ENCODE results near the gene SFXN5.
"Not testable (repeated sequence)": the region's sequence is repeated elsewhere in the genome, so short reads cannot be mapped to it uniquely, and the experiment has no call there.

The SFXN5 gene

GRCh38 chr2:73100956-73101355 lies 29.4 kb upstream of the SFXN5 start:
- no peak for DNase-seq

- no peak for DNase-seq
These were observed 28.0 kb upstream of the SFXN5 start for GRCh38 chr2:73099486-73099885.

DNA sequence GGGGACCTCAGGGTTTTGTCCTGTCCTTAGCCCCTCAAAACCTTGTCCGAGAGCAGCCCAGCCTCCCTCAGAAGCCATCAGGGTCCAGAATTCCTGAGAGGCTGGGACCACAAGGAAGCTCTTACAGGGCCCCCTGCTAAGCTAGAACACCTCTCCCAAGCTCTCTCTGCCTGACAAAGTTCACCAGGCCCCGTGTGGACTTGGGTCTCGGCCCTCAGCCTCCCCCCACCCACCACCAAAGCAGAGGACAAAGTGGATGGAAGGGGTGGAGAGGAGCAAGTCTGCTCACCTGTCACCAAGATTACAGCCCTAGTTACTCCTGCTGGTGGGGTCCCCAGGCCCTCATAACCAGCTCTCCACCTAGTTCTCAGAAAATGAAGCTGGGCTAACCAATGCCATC lies 24.4 kb upstream of the SFXN5 start:
- no peak for DNase-seq

DNA sequence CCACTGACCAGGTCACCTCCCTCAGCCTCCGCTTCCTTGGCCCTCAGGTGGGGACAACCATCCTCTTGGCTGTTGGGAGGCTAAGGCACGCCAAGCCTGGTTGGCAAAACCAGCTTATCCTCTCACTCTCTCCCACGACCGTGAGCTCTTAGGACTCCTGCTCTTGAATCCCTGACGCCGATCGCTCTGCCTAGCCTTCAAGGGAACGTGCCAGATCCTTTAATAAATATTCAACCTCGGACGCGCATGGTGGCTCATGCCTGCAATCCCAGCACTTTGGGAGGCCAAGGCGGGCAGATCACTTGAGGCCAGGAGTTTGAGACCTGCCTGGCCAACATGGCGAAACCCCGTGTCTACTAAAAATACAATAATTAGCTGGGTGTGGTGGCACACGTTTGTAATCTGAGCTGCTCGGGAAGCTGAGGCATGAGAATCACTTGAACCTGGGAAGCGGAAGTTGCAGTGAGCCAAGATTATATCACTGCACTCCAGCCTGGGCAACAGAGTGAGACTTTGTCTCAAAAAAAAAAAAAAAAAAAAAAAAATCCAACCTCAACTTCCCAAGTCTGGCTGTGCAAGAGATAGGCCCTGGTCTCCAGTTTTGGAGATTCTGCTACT lies 22.2 kb upstream of the SFXN5 start:
- DNase-seq = not testable (repeated sequence)

GRCh38 chr2:73092146-73092783 lies 20.8 kb upstream of the SFXN5 start:
- DNase-seq = no peak

GRCh38 chr2:73091696-73092095 lies 20.2 kb upstream of the SFXN5 start:
- no peak for DNase-seq

DNA sequence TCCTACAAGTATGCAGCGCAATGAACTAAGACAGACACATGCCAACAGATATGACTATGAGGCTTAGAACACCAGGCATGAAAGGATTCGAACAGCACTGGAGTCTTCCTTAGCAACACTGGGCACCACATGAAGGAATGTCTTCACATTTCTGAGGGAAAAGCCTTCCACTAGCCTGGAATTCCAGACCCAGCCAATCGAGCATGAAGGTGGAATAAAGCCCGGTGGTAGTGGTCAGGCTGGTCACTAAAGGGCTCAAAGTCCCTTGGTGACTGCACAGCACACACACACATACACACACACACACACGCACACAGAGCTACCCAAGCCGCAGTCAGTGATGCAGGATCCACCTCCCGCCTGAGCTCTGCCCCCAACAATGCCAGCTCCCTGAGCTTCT lies 19.7 kb upstream of the SFXN5 start:
- no peak for DNase-seq

GRCh38 chr2:73089270-73090030 lies 17.9 kb upstream of the SFXN5 start:
- DNase-seq = no peak

- no peak for DNase-seq
These were observed 17.2 kb upstream of the SFXN5 start for GRCh38 chr2:73088703-73089102.

DNA sequence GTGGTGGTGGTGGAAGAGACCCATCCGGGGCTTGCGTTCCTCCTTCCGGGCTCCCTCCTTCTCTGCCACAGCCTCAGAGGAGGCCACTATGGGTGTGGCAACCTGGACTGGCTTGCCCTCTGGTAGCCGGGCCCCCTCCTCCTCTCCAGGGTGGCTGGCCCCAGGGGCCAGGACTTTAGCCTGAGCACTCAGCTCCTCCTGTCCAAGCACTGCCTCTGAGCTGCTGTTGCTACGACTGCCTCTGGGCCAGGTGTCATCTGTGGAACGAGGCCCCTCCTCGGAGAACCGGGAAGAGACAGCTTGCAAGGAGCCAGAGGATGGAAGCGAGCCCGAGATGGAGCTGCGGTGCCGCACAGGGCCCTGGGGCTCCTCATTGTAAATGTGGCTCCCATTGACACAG lies 16.7 kb upstream of the SFXN5 start:
- no peak for DNase-seq

- no peak for DNase-seq
These were observed 15.8 kb upstream of the SFXN5 start for GRCh38 chr2:73087311-73087710.

DNA sequence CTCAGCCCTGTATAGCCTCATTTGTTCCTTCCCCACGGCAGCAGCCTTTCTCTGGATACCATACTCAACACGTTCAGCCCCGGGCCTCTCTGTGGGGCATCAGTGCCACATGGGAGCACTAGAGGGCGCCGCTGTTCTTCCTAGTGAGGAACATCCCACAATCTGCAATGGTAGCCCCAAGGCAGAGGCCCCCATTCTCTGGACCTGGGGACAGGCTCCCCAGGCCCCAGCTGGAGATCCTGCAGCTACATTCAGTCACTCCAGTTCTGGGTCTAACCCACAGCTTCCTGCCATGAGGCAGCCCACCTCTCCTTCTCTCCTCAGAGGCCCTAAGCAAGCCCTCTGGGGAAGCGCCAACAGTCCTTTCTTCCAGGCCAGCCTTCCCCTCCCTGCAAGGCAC lies 14.2 kb upstream of the SFXN5 start:
- peak; percentile 86 for DNase-seq

DNA sequence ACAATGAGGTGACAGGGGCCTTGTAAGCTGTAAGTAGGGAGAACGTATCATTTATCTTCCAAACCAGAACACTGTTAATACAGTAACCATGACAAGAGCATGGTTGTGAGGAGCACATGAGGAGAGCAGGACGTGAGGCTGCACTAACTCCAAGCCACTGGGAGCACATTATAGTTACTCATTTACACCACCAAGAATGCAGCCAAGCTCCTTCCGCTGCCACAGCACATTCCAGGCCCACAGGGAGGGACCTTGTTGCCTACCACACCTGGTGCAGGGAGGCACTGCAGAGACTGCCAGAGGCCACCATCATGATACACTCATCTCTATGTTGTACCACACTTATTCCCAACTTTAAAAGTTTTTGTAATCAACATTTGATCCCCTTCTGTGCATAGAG lies 13.5 kb upstream of the SFXN5 start:
- DNase-seq = no peak

GRCh38 chr2:73083886-73084800 lies 12.6 kb upstream of the SFXN5 start:
- DNase-seq = no peak

- DNase-seq = no peak
These were observed 11.3 kb upstream of the SFXN5 start for GRCh38 chr2:73082523-73083410.

DNA sequence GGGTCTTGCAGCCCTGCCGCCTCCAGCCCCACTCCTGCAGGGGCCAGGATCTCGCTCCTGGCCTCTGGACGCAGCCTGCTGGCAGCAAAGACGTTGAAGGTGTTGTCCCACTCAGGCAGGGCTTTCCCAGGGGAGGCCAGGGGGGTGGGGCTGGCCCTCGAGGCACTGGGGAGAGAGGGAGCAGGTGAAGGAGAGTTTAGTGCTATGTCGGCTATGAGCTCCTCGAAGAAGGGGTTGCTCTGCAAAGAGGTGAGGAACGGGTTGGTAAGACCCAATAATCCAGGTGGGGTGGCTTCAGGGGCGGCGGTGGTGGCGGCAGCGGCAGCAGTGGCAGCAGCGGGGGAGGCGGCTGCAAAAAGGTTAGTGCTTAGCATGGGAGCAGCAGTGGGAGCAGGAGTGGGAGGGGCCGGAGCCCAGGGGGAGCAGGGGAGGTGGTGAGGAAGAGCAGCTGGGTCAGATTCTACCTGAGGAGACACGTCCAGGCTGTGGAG lies 9.7 kb upstream of the SFXN5 start:
- no peak for DNase-seq

DNA sequence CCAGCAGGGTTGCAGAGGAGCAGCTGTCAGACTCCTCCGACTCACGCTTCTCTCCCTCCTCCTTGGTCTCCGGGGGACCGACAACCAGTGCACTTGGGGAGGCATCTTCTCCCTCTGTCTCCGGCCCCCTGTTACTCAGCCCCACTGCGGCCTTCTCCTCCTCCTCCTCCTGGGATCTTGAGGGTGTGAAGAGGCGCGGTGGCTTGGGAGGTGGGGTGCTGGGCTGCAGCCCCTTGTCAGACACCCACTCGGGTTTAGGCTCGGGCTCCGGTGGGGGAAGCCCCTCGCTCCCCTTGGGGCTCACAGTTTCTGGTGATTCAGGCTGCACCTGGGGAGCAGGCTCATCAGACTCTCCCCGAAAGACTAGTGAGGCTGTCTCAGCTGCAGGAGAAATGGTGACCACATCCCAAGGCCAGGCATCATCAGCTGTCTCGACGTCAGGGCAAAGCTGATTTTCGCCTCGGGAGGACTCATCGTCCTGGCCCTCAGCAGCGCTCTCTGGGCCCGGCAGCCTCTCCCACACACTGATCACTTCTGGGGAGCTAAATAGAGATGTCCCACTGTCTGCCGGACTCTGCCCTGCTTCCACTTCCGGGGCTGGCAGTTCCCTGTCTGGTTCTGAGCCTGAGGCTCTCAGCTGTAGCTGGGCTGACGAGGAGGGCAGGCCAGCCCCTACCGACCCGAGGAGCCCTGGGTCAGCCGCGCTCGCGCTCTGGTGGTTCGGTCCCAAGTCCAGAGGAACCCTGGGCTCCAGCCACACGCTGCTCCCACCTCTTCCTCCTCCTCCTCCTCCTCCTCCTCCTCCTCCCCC lies 9.0 kb upstream of the SFXN5 start:
- no peak for DNase-seq

DNA sequence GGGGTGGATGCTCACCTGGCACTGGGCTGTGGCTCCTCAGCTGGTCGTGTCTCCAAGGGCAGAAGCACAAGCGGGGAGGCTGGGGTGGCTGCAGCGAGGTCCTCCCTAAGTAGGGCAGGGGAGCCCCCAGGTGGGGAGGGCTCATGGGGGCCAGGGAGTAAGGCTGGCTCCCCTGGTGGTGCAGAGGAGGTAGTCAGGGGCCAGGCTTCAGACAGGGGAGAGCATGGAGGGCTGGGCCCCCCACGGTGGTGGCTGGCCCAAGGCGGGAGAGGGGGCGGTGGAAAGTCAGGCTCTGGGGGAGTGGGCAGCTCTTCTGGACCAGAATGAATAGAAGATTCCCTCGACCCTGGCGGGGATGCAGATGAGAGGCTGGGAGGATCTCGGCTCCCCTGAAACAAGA lies 8.1 kb upstream of the SFXN5 start:
- DNase-seq = no peak

GRCh38 chr2:73078457-73079411 lies 7.2 kb upstream of the SFXN5 start:
- DNase-seq = no peak

- DNase-seq = no peak
These were observed 5.9 kb upstream of the SFXN5 start for GRCh38 chr2:73077424-73077795.

Data from stimulated activated CD4-positive, alpha-beta T cell treated with anti-CD3 and anti-CD28 coated beads, Interleukin-4, amount 100 ng/mL, for 24 hours (primary cell).